B cell (primary cell): Measurements from ENCODE around the gene PHF20. TPM values are rescaled to one million over a fixed set of nuclear protein-coding genes. Genes with fewer than 3 reads are reported as not detected.

Experiments
- ATAC-seq: fragments of 200-7000 bp; cut with Tn5 transposase; one replicate; pipeline ENCODE4 v1.10.0; 2021; ENCODE audit warnings: low read depth, mild to moderate bottlenecking, moderate number of reproducible peaks, moderate library complexity
- CTCF ChIA-PET: fragments of 350-600 bp; sonication (Branson Sonifier 250); formaldehyde crosslinking; loops from one replicate; lab custom pipeline; 2021; ENCODE audit warnings: antibody characterized with exemption, inconsistent platforms; lab: Charles Lee
- POLR2A ChIA-PET: fragments of 350-600 bp; sonication (Branson Sonifier 250); formaldehyde crosslinking; loops from one replicate; lab custom pipeline; 2021; ENCODE audit warnings: antibody characterized with exemption; lab: Charles Lee
- DNase-seq: peaks from one replicate; pipeline ENCODE4 v3.0.0; 2013
- H2AFZ ChIP-seq: 2 replicates; pipeline ENCODE4 v1.6.1; 2012; ENCODE audit warnings: mild to moderate bottlenecking, low read depth, low read length; ENCODE audit not compliant: insufficient read depth, poor library complexity, severe bottlenecking
- H3K27ac ChIP-seq, 2 donors: 1 replicate in 1 of 2; 2 replicates in 1 of 2; pipeline ENCODE4 v1.5.1; 2012 to 2013; ENCODE audit warnings: low read length in 2 of 2, mild to moderate bottlenecking in 2 of 2, moderate library complexity in 1 of 2
- H3K27me3 ChIP-seq, 4 experiments: fragments of 200-600 bp in 1 of 4; sonication (generic) in 1 of 4; replicated peaks in 1 of 4; 1 replicate in 2 of 4; 2 replicates in 2 of 4; pipeline versions ENCODE4 v1.6.1 to v1.7.0; 2013 to 2016; ENCODE audit warnings: low read length in 3 of 4, mild to moderate bottlenecking in 2 of 4, mixed read lengths in 1 of 4, moderate library complexity in 1 of 4; ENCODE audit not compliant: insufficient read depth in 4 of 4, control insufficient read depth in 3 of 4; ENCODE audit errors: control extremely low read depth in 1 of 4
- H3K36me3 ChIP-seq, 2 experiments: replicated peaks in 1 of 2; 1 replicate in 1 of 2; 2 replicates in 1 of 2; pipeline versions ENCODE4 v1.6.1 to v1.7.1; 2013; ENCODE audit warnings: low read length in 1 of 2; ENCODE audit not compliant: insufficient read depth in 2 of 2, control insufficient read depth in 1 of 2; ENCODE audit errors: control extremely low read depth in 1 of 2, extremely low read depth in 1 of 2
- H3K4me1 ChIP-seq, 2 donors: fragments of 200-600 bp in 1 of 2; sonication (generic) in 1 of 2; 1 replicate in 1 of 2; 2 replicates in 1 of 2; pipeline versions ENCODE4 v1.5.1 to v1.6.1; 2013 to 2017; ENCODE audit warnings: low read length in 2 of 2; ENCODE audit not compliant: control insufficient read depth in 2 of 2, insufficient read depth in 2 of 2
- H3K4me2 ChIP-seq: replicated peaks from 2 replicates; pipeline ENCODE3; 2012; ENCODE audit warnings: mild to moderate bottlenecking, low read depth, low read length; ENCODE audit not compliant: poor library complexity, severe bottlenecking
- H3K4me3 ChIP-seq, 5 experiments: fragments of 200-600 bp in 1 of 5; sonication (generic) in 1 of 5; 1 replicate in 3 of 5; 2 replicates in 2 of 5; pipeline versions ENCODE4 v1.5.1 to v1.7.0; 2011 to 2016; ENCODE audit warnings: low read length in 4 of 5, mild to moderate bottlenecking in 4 of 5, low read depth in 2 of 5, control low read depth in 1 of 5, moderate library complexity in 1 of 5; ENCODE audit not compliant: insufficient read depth in 1 of 5; ENCODE audit errors: control extremely low read depth in 1 of 5, extremely low read depth in 1 of 5
- H3K79me2 ChIP-seq: fragments of 200-600 bp; sonication (generic); one replicate; pipeline ENCODE4 v1.6.0; 2016; ENCODE audit warnings: low read length; ENCODE audit not compliant: control insufficient read depth, insufficient read depth
- H3K9ac ChIP-seq: fragments of 200-600 bp; sonication (generic); 2 replicates; pipeline ENCODE4 v1.6.1; 2017; ENCODE audit warnings: mild to moderate bottlenecking, low read length, moderate library complexity
- H3K9me3 ChIP-seq, 3 donors: one replicate each; pipeline versions ENCODE4 v1.6.1 to v1.7.1; 2013; ENCODE audit warnings: low read length in 2 of 3; ENCODE audit not compliant: control insufficient read depth in 2 of 3, insufficient read depth in 1 of 3; ENCODE audit errors: control extremely low read depth in 1 of 3
- H4K20me1 ChIP-seq: 2 replicates; pipeline ENCODE4 v1.6.0; 2012; ENCODE audit warnings: mild to moderate bottlenecking, low read length; ENCODE audit not compliant: insufficient read depth, control insufficient read depth, poor library complexity, severe bottlenecking
- H3K27ac Mint-ChIP-seq: one replicate; pipeline ENCODE4 v1.8.0; 2021; ENCODE audit warnings: mixed read lengths
- H3K27me3 Mint-ChIP-seq: one replicate; pipeline ENCODE4 v1.8.0; 2021; ENCODE audit warnings: mixed read lengths
- H3K4me1 Mint-ChIP-seq: one replicate; pipeline ENCODE4 v1.8.0; 2021; ENCODE audit warnings: mixed read lengths
- H3K4me3 Mint-ChIP-seq: one replicate; pipeline ENCODE4 v1.8.0; 2021; ENCODE audit warnings: mixed read lengths
- H3K9me3 Mint-ChIP-seq: one replicate; pipeline ENCODE4 v1.8.0; 2022; ENCODE audit warnings: mixed read lengths; ENCODE audit not compliant: insufficient read depth
- EZH2 ChIP-seq: IDR thresholded peaks from 2 replicates; pipeline ENCODE4 v1.6.1; 2012; ENCODE audit warnings: borderline replicate concordance, low read depth, mild to moderate bottlenecking, moderate library complexity, low read length; ENCODE audit not compliant: insufficient read depth, poor library complexity, severe bottlenecking
- WGBS: methylation state at CpG from one replicate; pipeline ENCODE4 v1.1.5; 2013; ENCODE audit warnings: missing lambda C conversion rate; ENCODE audit not compliant: insufficient coverage; 5-methylcytosine and 5-hydroxymethylcytosine counted together
- intact Hi-C: fragments of 100-400 bp; cut with micrococcal nuclease; formaldehyde crosslinking; loops from one replicate; pipeline ENCODE4 v1.10.0; 2022
- polyA plus RNA-seq: library from polyadenylated mRNA; depleted of rRNA; stranded (reverse); fragments of >200 nt; gene quantifications from 2 replicates; pipeline ENCODE4 v1.2.3, GENCODE V29; 2012
- total RNA-seq, 2 donors: library from RNA; stranded (reverse); fragments of 120-200 nt in 1 of 2; gene quantifications; 1 replicate in 1 of 2; 2 replicates in 1 of 2; pipeline versions ENCODE4 v1.2.3 to v1.2.4, GENCODE V29; 2013 to 2022
- TF ChIP-seq, protein P1 (sequence below): fragments of 200-600 bp; IDR thresholded peaks from one replicate; pipeline ENCODE4 v1.8.0; 2022; ENCODE audit warnings: antibody characterized with exemption, mild to moderate bottlenecking

Gene PHF20
- total and polyA plus RNA-seq, 2 donors (not counting 1 experiment from before 2014, with no cell fraction given), result 53.6 to 92.3 TPM

DNA sequence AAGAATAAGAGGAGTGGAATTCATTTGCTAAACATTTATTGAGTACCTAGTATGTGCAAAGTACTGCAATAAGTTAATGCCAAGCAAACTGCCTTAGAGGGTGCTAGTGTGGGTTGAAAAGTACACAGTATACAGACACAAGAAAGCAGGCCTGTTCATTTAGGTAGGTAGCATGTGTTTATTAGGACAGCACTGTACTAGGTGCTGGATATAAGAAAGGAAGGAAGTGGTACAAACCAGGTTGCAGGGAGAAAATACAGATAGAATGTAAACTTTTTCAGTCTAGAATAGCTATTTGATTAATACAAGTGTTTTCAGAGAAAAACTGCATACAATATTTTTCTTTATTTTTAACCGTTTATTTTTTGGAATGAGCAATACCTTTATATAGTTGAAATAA, 68.1 kb downstream of the PHF20 start:
- no peak for TF ChIP-seq EZH2
- TF ChIP-seq, protein P1, sequence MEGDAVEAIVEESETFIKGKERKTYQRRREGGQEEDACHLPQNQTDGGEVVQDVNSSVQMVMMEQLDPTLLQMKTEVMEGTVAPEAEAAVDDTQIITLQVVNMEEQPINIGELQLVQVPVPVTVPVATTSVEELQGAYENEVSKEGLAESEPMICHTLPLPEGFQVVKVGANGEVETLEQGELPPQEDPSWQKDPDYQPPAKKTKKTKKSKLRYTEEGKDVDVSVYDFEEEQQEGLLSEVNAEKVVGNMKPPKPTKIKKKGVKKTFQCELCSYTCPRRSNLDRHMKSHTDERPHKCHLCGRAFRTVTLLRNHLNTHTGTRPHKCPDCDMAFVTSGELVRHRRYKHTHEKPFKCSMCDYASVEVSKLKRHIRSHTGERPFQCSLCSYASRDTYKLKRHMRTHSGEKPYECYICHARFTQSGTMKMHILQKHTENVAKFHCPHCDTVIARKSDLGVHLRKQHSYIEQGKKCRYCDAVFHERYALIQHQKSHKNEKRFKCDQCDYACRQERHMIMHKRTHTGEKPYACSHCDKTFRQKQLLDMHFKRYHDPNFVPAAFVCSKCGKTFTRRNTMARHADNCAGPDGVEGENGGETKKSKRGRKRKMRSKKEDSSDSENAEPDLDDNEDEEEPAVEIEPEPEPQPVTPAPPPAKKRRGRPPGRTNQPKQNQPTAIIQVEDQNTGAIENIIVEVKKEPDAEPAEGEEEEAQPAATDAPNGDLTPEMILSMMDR, result no peak
- CTCF ChIA-PET, result interaction anchor here (0.8 kb wide), 1 partner anchor 377 kb away, joined by 3 read pairs; no protein-coding TSS in a partner anchor
- Mint-ChIP-seq H3K27ac (no peak overlapping the region), H3K27me3 (no peaks in the 10 kb centered on the region), H3K4me1 (peaks cover 9% of the 10 kb centered on the region), H3K9me3 (peaks cover 4% of the 10 kb centered on the region), H3K4me3 (no peak overlapping the region)
- WGBS, result no CpG with 5 or more reads among the region's 1 CpG
- Histone ChIP-seq H3K4me3 (no peak overlapping the region), H3K79me2 (peaks cover 63% of the 10 kb centered on the region), H3K9me3 (peaks cover 2 to 33% (median 3%) of the 10 kb centered on the region in 3 donors), H3K4me1 (no peaks in the 10 kb centered on the region), H3K36me3 (peaks cover 6 to 36% of the 10 kb centered on the region in 2 experiments), H3K9ac (no peak overlapping the region), H3K27me3 (no peaks in the 10 kb centered on the region), H3K4me2 (no peak overlapping the region), H2AFZ (no peak overlapping the region), H4K20me1 (peaks cover 18% of the 10 kb centered on the region), H3K27ac (no peak overlapping the region)
- ATAC-seq (no peak), DNase-seq (no peak)
- intact Hi-C loops, result no loop called here
- POLR2A ChIA-PET, result no interaction called here

DNA sequence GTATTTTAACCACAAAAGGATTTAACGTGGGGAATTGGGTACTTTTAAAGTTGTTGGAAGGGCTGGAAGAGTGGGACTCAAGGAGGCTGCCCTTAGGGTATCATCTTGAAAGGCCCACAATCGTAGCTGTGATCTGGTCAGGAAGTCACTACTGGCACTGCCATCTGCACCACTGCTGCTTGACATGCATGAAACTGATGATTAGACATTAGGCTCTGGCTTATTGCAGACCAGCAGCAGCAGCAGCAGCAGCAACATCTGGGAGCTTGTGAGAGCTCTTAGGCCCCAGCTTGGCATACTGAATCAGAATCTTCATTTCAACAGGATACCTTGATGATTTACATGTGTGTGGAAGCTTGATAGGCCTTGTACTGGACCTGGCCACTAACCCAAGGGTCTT, 68.6 kb downstream of the PHF20 start:
- H4K20me1 ChIP-seq, result peaks cover 15% of the 10 kb centered on the region
- 69% methylated on average over 2 of the region's 2 CpGs for WGBS
- POLR2A ChIA-PET, result no interaction called here
- no peak overlapping the region for H3K4me3 Mint-ChIP-seq
- H3K27ac Mint-ChIP-seq, result no peak overlapping the region
- no peak overlapping the region for H3K27ac ChIP-seq
- H3K79me2 ChIP-seq, result peaks cover 58% of the 10 kb centered on the region
- peaks cover 6 to 38% of the 10 kb centered on the region in 2 experiments for H3K36me3 ChIP-seq
- no peak overlapping the region for H3K4me2 ChIP-seq
- ATAC-seq (no peak), DNase-seq (no peak)
- H3K27me3 ChIP-seq, result no peaks in the 10 kb centered on the region
- no peaks in the 10 kb centered on the region for H3K27me3 Mint-ChIP-seq
- H3K4me1 Mint-ChIP-seq, result peaks cover 9% of the 10 kb centered on the region
- H2AFZ ChIP-seq, result no peak overlapping the region
- H3K9me3 Mint-ChIP-seq, result peaks cover 4% of the 10 kb centered on the region
- H3K9ac ChIP-seq, result no peak overlapping the region
- TF ChIP-seq EZH2, result no peak
- TF ChIP-seq, protein P1, result no peak
- H3K9me3 ChIP-seq, result peaks cover 2 to 33% (median 3%) of the 10 kb centered on the region in 3 donors
- H3K4me1 ChIP-seq, result no peaks in the 10 kb centered on the region
- no peak overlapping the region for H3K4me3 ChIP-seq
- CTCF ChIA-PET, result interaction anchor here (0.8 kb wide), 1 partner anchor 377 kb away, joined by 3 read pairs; no protein-coding TSS in a partner anchor
- intact Hi-C loops, result no loop called here
